Stimulated activated naive CD8-positive, alpha-beta T cell treated with anti-CD3 and anti-CD28 coated beads, Interleukin-15, amount 100 ng/mL, for 72 hours (primary cell): Measurements from ENCODE around the gene ZNF816.
"Not testable (repeated sequence)": the region's sequence is repeated elsewhere in the genome, so short reads cannot be mapped to it uniquely, and the experiment has no call there.

Source experiments
- ATAC-seq: fragments of 150-1000 bp; cut with Tn5 transposase; 2 replicates; pipeline ENCODE4 v1.10.0; 2021; ENCODE audit warnings: mild to moderate bottlenecking, moderate library complexity
- DNase-seq, 2 donors: peaks; one replicate each; pipeline ENCODE4 v3.0.0; 2021 to 2022
- H3K27ac Mint-ChIP-seq, 2 donors: one replicate each; pipeline ENCODE4 v1.8.0; 2022; ENCODE audit warnings: mild to moderate bottlenecking in 2 of 2, mixed read lengths in 2 of 2, moderate library complexity in 2 of 2
- H3K27me3 Mint-ChIP-seq: one replicate; pipeline ENCODE4 v1.8.0; 2022; ENCODE audit warnings: mixed read lengths
- H3K4me1 Mint-ChIP-seq: one replicate; pipeline ENCODE4 v1.8.0; 2022; ENCODE audit warnings: mild to moderate bottlenecking, mixed read lengths
- H3K4me3 Mint-ChIP-seq, 2 donors: one replicate each; pipeline ENCODE4 v1.8.0; 2022; ENCODE audit warnings: mild to moderate bottlenecking in 2 of 2, mixed read lengths in 2 of 2, moderate library complexity in 1 of 2
- H3K9me3 Mint-ChIP-seq, 2 donors: one replicate each; pipeline ENCODE4 v1.8.0; 2022; ENCODE audit warnings: mixed read lengths in 2 of 2

ZNF816 gene

GRCh38 chr19:52944703-52945493 is 17.8 kb downstream of the ZNF816 start:
- not testable (repeated sequence) for ATAC-seq, H3K27me3 Mint-ChIP-seq, H3K27ac Mint-ChIP-seq, H3K4me3 Mint-ChIP-seq
- peaks cover 24 to 30% of the 10 kb centered on the region in 2 donors for H3K9me3 Mint-ChIP-seq
- peak in 1 of 2 donors; percentile 4 for DNase-seq
- peaks cover 15% of the 10 kb centered on the region for H3K4me1 Mint-ChIP-seq

DNA sequence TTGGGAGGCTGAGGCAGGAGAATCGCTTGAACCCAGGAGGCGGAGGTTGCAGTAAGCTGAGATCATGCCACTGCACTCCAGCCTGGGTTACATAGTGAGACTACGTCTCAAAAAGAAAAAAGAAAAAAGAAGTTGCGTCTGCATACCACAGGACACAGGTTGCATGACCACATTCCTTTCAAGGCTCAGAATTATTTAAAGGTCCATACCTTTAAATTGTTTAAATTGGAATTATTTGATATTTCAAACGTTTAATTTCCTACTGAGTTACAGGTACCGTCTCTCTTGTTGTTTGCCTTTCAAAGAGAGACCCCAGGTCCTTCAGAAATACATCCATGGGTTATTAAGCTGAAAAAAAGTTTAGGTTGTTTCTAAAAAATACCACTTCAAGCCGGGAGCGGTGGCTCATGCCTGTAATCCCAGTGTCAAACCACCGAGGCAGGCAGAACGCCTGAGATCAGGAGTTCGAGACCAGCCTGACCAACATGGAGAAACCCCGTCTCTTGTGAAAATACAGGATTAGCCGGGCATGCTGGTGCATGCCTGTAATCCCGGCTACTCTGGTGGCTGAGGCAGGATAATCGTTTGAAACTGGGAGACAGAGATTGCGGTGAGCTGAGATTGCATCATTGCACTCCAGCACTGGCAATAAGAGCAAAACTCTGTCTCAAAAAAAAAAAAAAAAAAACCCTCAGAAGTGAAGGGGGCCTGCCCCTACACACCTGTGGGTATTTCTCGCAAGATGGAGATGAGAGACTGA is 18.6 kb downstream of the ZNF816 start:
- DNase-seq (peak in 1 of 2 donors; percentile 0), ATAC-seq (no peak)
- peaks cover 18% of the 10 kb centered on the region for H3K4me1 Mint-ChIP-seq
- peak overlapping the region in 1 of 2 donors; percentile 93 for H3K4me3 Mint-ChIP-seq
- H3K27me3 Mint-ChIP-seq = no peaks in the 10 kb centered on the region
- H3K9me3 Mint-ChIP-seq = peaks cover 16 to 23% of the 10 kb centered on the region in 2 donors
- H3K27ac Mint-ChIP-seq = no peak overlapping the region

- no peaks in the 10 kb centered on the region for H3K27me3 Mint-ChIP-seq
- DNase-seq (peak in 1 of 2 donors; percentile 8), ATAC-seq (peak; percentile 13)
- peaks cover 16 to 30% of the 10 kb centered on the region in 2 donors for H3K9me3 Mint-ChIP-seq
- H3K27ac Mint-ChIP-seq = no peak overlapping the region
- H3K4me3 Mint-ChIP-seq = peak overlapping the region; percentile 93 to 99
- H3K4me1 Mint-ChIP-seq = peaks cover 26% of the 10 kb centered on the region
Measured at GRCh38 chr19:52943134-52943883, 19.4 kb downstream of the ZNF816 start.

DNA sequence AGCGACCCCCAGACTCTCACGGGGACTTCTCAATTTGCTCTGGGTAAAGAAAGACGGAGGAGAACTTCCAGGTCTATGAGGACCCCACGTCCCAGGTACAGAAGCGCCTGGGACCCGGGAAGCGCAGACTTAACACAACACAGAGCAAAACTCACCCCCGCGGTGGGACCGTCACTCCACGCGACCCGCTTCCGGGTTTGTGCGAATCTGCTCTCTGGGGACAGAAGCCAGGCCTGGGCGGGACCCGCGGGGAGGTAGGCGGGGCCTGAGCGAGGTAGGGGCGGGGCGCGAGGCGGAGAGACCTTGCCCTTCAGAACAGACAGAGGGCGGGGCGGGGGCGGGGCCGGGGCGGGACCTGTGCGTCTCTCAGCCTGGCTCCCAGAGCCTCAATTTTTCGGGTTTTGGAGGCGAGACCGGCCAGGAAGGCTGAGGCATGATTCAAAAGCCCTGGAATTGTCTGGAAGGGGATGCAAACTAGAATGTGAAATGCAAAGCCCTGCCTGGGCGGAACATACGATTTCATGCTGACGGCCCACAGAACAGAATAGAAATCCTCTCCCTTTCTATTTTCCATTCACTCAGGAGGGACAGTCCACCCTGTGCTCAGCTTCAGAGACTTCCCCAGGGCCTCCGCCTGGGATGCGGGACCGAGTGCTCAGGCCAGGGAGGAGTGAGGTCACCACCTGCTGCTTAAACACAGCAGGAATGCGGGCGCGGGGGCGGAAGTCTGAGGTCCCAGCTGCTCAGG is 20.1 kb downstream of the ZNF816 start:
- peaks cover 28% of the 10 kb centered on the region for H3K4me1 Mint-ChIP-seq
- DNase-seq = peak; percentile 95 to 96
- peak overlapping the region; percentile 93 to 99 for H3K4me3 Mint-ChIP-seq
- peaks cover 16 to 32% of the 10 kb centered on the region in 2 donors for H3K9me3 Mint-ChIP-seq
- peak; percentile 100 for ATAC-seq
- H3K27me3 Mint-ChIP-seq = no peaks in the 10 kb centered on the region
- peak overlapping the region; percentile 89 to 99 for H3K27ac Mint-ChIP-seq

- DNase-seq (peak in 1 of 2 donors; percentile 20), ATAC-seq (peak; percentile 44)
- Mint-ChIP-seq H3K4me3 (peak overlapping the region; percentile 93 to 99), H3K27ac (peak overlapping the region; percentile 89 to 99), H3K9me3 (peaks cover 17 to 34% of the 10 kb centered on the region in 2 donors), H3K27me3 (no peaks in the 10 kb centered on the region), H3K4me1 (peaks cover 32% of the 10 kb centered on the region)
Measured at GRCh38 chr19:52941941-52942385, 20.7 kb downstream of the ZNF816 start.

DNA sequence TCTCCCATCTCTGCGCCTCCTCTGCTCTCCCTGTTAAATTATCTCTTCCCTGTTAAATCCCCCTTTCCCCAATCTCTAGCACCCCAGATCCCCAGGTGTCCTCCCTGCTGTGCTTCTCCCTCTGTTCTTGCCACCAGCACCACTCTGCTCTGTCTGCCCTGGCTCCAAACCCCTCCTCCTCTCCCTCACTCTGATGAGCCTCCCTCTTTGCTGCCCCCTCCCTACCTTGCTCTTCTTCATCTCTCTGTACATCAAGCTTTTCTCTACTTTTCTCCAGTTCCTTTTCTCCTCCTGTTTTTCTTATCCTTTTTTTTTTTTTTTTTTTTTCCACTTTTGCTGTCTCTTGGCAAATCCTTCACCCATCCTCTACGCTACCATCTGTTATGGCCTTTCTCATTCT is 21.2 kb downstream of the ZNF816 start:
- DNase-seq, H3K27me3 Mint-ChIP-seq, ATAC-seq: not testable (repeated sequence)
- Mint-ChIP-seq H3K27ac (peak overlapping the region; percentile 89 to 99), H3K4me3 (peak overlapping the region; percentile 93 to 99), H3K4me1 (peaks cover 37% of the 10 kb centered on the region), H3K9me3 (peaks cover 18 to 38% of the 10 kb centered on the region in 2 donors)

DNA sequence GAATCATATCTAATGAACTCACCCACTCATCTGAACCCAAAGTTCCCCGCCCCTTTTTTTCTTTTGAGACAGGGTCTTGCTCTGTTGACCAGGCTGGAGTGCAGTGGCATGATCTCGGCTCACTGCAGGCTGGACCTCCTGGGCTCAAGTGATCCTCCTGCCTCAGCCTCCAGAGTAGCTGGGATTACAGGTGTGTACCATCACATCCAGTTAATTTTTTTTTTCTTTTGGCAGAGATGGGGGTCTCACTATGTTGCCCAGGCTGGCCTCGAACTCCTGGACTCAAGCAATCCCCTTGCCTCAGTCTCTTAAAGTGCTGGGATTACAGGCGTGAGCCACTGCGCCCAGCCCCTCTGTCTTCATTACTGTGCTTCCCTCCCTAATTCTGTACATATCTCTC is 21.8 kb downstream of the ZNF816 start:
- peak overlapping the region in 1 of 2 donors; percentile 99 for H3K27ac Mint-ChIP-seq
- peaks cover 20 to 36% of the 10 kb centered on the region in 2 donors for H3K9me3 Mint-ChIP-seq
- not testable (repeated sequence) for ATAC-seq, H3K27me3 Mint-ChIP-seq, DNase-seq
- peak overlapping the region; percentile 93 to 99 for H3K4me3 Mint-ChIP-seq
- H3K4me1 Mint-ChIP-seq = peaks cover 43% of the 10 kb centered on the region

GRCh38 chr19:52938761-52939160 is 23.9 kb downstream of the ZNF816 start:
- Mint-ChIP-seq H3K9me3 (peaks cover 16 to 26% of the 10 kb centered on the region in 2 donors), H3K4me1 (peaks cover 43% of the 10 kb centered on the region), H3K27me3 (no peaks in the 10 kb centered on the region), H3K4me3 (peak overlapping the region; percentile 40 to 67), H3K27ac (peak overlapping the region in 1 of 2 donors; percentile 65)
- DNase-seq (no peak), ATAC-seq (no peak)

DNA sequence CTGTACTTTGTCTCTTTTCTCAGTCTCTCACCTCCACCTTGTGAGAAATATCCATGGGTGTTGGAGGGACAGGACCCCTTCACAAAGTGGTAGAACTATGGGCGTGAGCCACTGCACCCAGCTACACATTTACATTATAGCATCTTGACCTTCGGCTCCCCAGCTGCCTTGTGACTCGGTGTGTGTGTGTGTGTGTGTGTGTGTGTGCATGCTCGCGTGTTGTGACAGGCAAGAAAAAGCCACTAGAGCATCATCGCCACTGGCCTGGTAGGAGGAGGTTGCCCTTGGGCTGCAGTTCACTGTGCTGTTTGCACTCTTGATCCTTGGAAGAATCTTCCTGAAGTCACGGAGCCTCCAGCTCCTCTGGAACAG is 25.7 kb downstream of the ZNF816 start:
- ATAC-seq = no peak
- Mint-ChIP-seq H3K27me3 (no peaks in the 10 kb centered on the region), H3K27ac (peak overlapping the region in 1 of 2 donors; percentile 56), H3K4me3 (no peak overlapping the region), H3K4me1 (peaks cover 48% of the 10 kb centered on the region), H3K9me3 (peaks cover 32 to 39% of the 10 kb centered on the region in 2 donors)
- DNase-seq = no peak

- Mint-ChIP-seq H3K27me3 (no peaks in the 10 kb centered on the region), H3K4me3 (no peak overlapping the region), H3K9me3 (peaks cover 34 to 35% of the 10 kb centered on the region in 2 donors), H3K4me1 (peaks cover 42% of the 10 kb centered on the region), H3K27ac (no peak overlapping the region)
- no peak for DNase-seq
- ATAC-seq = no peak
Measured at GRCh38 chr19:52936151-52936953, 26.3 kb downstream of the ZNF816 start.

DNA sequence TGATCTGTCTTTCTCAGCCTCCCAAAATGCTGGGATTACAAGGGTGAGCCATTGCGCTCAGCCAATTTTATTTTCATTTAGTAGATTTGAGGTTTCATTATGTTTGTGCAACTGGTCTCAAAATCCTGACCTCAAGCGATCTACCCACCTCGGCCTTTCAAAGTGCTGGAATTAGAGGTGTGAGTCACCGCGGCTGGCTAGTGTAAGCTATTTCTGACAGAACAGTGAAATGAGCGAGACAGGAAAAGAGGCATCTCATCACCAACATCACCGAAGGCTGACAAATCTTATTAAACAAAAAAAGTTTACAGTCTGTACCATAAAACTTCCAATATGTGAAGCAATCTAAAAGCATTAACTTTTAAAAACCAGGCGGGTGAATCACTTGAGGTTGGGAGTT is 27.2 kb downstream of the ZNF816 start:
- Mint-ChIP-seq H3K4me3 (no peak overlapping the region), H3K27ac (peak overlapping the region in 1 of 2 donors; percentile 57), H3K27me3 (no peaks in the 10 kb centered on the region), H3K9me3 (peaks cover 30 to 35% of the 10 kb centered on the region in 2 donors), H3K4me1 (peaks cover 34% of the 10 kb centered on the region)
- ATAC-seq = no peak
- no peak for DNase-seq

DNA sequence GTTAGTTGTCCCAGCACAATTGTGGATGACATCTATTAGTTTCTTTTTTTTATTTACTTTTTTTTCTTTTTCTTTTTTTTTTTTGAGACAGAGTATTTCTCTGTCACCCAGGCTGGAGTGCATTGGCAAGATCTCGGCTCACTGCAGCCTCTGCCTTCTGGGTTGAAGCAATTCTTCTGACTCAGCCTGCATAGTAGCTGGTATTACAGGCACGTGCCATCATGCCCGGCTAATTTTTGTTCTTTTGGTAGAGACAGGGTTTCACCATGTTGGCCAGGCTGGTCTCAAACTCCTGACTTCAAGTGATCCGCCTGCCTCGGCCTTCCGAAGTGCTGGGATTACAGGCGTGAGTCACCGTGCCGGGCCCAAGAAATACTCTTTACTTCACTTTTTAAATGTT is 38.0 kb downstream of the ZNF816 start:
- DNase-seq, ATAC-seq, H3K27ac Mint-ChIP-seq, H3K27me3 Mint-ChIP-seq: not testable (repeated sequence)
- peaks cover 31% of the 10 kb centered on the region for H3K4me1 Mint-ChIP-seq
- H3K9me3 Mint-ChIP-seq = peaks cover 6 to 11% of the 10 kb centered on the region in 2 donors
- peak overlapping the region in 1 of 2 donors; percentile 22 for H3K4me3 Mint-ChIP-seq

DNA sequence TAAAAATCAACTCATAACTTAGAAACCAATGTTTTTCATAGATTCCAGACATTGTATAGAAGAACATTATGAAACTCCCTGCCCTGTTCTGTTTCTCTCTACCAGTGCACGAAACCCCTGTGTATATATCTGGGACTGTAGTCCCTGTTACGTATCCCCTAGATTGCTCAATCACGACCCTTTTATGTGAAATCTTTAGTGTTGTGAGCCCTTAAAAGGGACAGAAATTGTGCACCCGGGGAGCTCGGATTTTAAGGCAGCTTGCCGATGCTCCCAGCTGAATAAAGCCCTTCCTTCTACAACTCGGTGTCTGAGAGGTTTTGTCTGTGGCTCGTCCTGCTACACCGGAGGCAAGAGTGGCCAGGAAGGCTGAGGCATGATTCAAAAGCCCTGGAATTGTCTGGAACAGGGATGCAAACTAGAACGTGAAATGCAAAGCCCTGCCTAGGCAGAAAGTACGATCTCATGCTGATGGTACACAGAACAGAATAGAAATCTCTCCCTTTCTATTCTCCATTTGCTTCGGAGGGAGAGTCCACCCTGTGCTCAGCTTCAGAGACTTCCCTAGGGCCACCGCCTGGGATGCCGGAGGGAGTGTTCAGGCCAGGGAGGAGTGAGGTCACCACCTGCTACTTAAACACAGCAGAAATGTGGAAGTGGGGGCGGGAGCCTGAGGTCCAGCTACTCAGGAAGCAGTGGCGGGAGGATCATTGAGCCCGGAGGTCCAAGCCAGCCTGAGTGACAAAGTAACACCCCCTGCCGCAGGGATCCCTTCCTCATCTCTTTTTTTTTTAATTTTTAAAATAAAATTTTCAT is 38.7 kb downstream of the ZNF816 start:
- peak overlapping the region; percentile 89 to 90 for H3K4me3 Mint-ChIP-seq
- peak overlapping the region in 1 of 2 donors; percentile 19 for H3K27ac Mint-ChIP-seq
- ATAC-seq = peak; percentile 3
- DNase-seq = no peak
- H3K4me1 Mint-ChIP-seq = peaks cover 31% of the 10 kb centered on the region
- H3K9me3 Mint-ChIP-seq = peaks cover 6 to 7% of the 10 kb centered on the region in 2 donors
- no peaks in the 10 kb centered on the region for H3K27me3 Mint-ChIP-seq
